HepG2 (cell line): ENCODE data around the gene MRPS14. TPM values are rescaled to one million over a fixed set of nuclear protein-coding genes. Genes with fewer than 3 reads are reported as not detected.
A peak's percentile ranks its signal among the peaks of the same experiment; 100 is the strongest.

ENCODE experiments used
- CHD2 ChIP-seq: IDR thresholded peaks from 2 replicates; pipeline ENCODE4 v1.6.1; 2011; ENCODE audit warnings: low read depth, low read length, improper control_type of control experiment
- DNMT1 ChIP-seq: sonication (generic); formaldehyde crosslinking; IDR thresholded peaks from 2 replicates; pipeline ENCODE4 v1.5.1; 2020; ENCODE audit warnings: mild to moderate bottlenecking, missing genetic modification reagents
- FIP1L1 ChIP-seq: fragments of 200-400 bp; formaldehyde crosslinking; IDR thresholded peaks from 2 replicates; pipeline ENCODE4 v1.6.1; 2018; ENCODE audit warnings: low read depth, mild to moderate bottlenecking, low read length, moderate library complexity, borderline replicate concordance; ENCODE audit not compliant: insufficient read depth
- HNRNPUL1 ChIP-seq: fragments of 200-400 bp; formaldehyde crosslinking; IDR thresholded peaks from 2 replicates; pipeline ENCODE4 v1.6.1; 2017; ENCODE audit warnings: low read depth, mild to moderate bottlenecking, low read length, moderate library complexity
- KMT2B ChIP-seq: IDR thresholded peaks from 2 replicates; pipeline ENCODE4 v1.6.1; 2016; ENCODE audit warnings: missing genetic modification reagents, missing compliant biosample characterization
- NFE2L2 ChIP-seq: fragments of 150-350 bp; IDR thresholded peaks from 2 replicates; pipeline ENCODE4 v1.6.1; 2014; ENCODE audit warnings: low read length
- NRL ChIP-seq: sonication (generic); formaldehyde crosslinking; IDR thresholded peaks from 2 replicates; pipeline ENCODE4 v1.5.0; 2020; ENCODE audit warnings: missing genetic modification reagents, mild to moderate bottlenecking, moderate library complexity, borderline replicate concordance
- PAWR ChIP-seq: sonication (generic); formaldehyde crosslinking; IDR thresholded peaks from 2 replicates; pipeline ENCODE4 v1.4.0; 2020; ENCODE audit warnings: missing genetic modification reagents, mild to moderate bottlenecking, borderline replicate concordance
- SMARCC2 ChIP-seq: fragments of 450-650 bp; IDR thresholded peaks from 2 replicates; pipeline ENCODE4 v1.6.1; 2017; ENCODE audit warnings: antibody characterized with exemption, mild to moderate bottlenecking
- SSRP1 ChIP-seq: IDR thresholded peaks from 2 replicates; pipeline ENCODE4 v1.6.1; 2016; ENCODE audit warnings: control low read depth
- TEAD2 ChIP-seq: sonication (generic); formaldehyde crosslinking; IDR thresholded peaks from 2 replicates; pipeline ENCODE4 v1.9.0; 2021; ENCODE audit warnings: missing genetic modification reagents
- TSC22D2 ChIP-seq: sonication (generic); formaldehyde crosslinking; IDR thresholded peaks from 2 replicates; pipeline ENCODE4 v1.5.1; 2020; ENCODE audit warnings: missing genetic modification reagents, mild to moderate bottlenecking, borderline replicate concordance
- ZNF260 ChIP-seq: sonication (generic); formaldehyde crosslinking; IDR thresholded peaks from 2 replicates; pipeline ENCODE4 v1.4.0; 2020; ENCODE audit warnings: missing genetic modification reagents, low read depth, mild to moderate bottlenecking, borderline replicate concordance
- ZNF768 ChIP-seq: sonication (generic); formaldehyde crosslinking; IDR thresholded peaks from 2 replicates; pipeline ENCODE4 v1.4.0; 2020; ENCODE audit warnings: missing genetic modification reagents
- ZSCAN20 ChIP-seq: sonication (generic); formaldehyde crosslinking; IDR thresholded peaks from 2 replicates; pipeline ENCODE4 v1.4.0; 2020; ENCODE audit warnings: missing genetic modification reagents, mild to moderate bottlenecking, borderline replicate concordance
- polyA plus RNA-seq, 8 experiments: library from polyadenylated mRNA; depleted of rRNA in 3 of 8; stranded (reverse) in 7 of 8; unstranded in 1 of 8; fragments of >200 nt; fragmentation: Illumina TruSeq in 4 of 8; extraction: Trizol in 4 of 8; gene quantifications; 2 replicates each; pipeline versions ENCODE4 v1.2.1 to v1.2.3, GENCODE V29; 2011 to 2016; ENCODE audit warnings: low read depth in 4 of 8, missing spikeins in 1 of 8, mixed read lengths in 1 of 8; ENCODE audit not compliant: insufficient read depth in 1 of 8
- total RNA-seq, 5 experiments: library from RNA; depleted of rRNA; stranded (reverse); fragments of >200 nt; fragmentation: Illumina TruSeq; extraction: Trizol; gene quantifications; 2 replicates each; pipeline ENCODE4 v1.2.3, GENCODE V29; 2016; ENCODE audit warnings: low read depth in 1 of 5
- TF ChIP-seq, protein P1 (sequence below): IDR thresholded peaks from 2 replicates; pipeline ENCODE4 v1.6.1; 2016; ENCODE audit warnings: missing compliant biosample characterization, missing genetic modification reagents, borderline replicate concordance
- TF ChIP-seq, protein P2 (sequence below): sonication (generic); formaldehyde crosslinking; IDR thresholded peaks from 2 replicates; pipeline ENCODE4 v1.8.1; 2023; ENCODE audit warnings: mild to moderate bottlenecking, missing genetic modification reagents
- TF ChIP-seq, protein P3 (sequence below): sonication (generic); formaldehyde crosslinking; conservative IDR thresholded peaks from 2 replicates; pipeline ENCODE4 v1.4.0; 2020; ENCODE audit warnings: missing genetic modification reagents
- TF ChIP-seq, protein P4 (sequence below): sonication (generic); formaldehyde crosslinking; IDR thresholded peaks from 2 replicates; pipeline ENCODE4 v1.8.1; 2022; ENCODE audit warnings: low read depth, mild to moderate bottlenecking, missing genetic modification reagents
- TF ChIP-seq, protein P5 (sequence below): sonication (generic); formaldehyde crosslinking; IDR thresholded peaks from 2 replicates; pipeline ENCODE4 v1.4.0; 2020; ENCODE audit warnings: missing genetic modification reagents, borderline replicate concordance

Gene MRPS14
- total and polyA plus RNA-seq, 2 of the 13 experiments (the other 11 are each of a cell fraction or from before 2014, with no cell fraction given): 36.6 to 43.2 TPM

DNA sequence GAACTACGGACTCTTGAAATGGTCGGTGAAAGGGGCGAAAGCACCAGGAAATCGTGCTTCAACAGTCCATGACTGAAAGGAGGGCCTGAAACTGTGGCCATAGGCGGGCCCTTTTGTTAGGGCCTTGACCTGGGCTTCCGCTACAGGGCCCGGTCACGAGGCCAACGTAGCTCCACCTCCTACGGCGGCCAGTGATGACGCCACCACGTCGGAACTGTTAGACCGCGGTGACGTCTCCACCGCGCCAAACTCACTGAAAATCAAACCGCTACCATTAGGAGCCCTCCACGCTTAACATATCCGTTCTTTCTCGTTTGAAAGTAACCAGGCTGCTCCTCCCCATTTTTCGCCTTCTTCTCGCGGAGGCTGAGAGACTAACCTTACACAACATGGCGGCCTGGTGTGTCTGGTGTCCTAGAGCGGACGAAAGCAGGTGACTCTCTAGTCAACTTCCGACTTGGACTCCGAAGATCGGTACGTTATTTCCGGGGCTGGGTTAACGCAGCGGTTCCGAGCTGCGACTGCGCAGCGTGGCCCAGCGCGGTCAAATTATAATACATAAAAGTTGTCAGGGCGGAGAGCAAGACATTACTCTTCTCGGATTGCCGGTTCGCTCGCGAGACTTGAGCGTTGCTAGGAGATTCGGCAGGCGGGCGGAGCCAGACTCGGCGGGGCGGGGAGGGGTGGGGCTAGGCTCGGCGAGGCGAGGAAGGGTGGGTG is 23.8 kb downstream of the MRPS14 start (continued):
- TF ChIP-seq, protein P1, sequence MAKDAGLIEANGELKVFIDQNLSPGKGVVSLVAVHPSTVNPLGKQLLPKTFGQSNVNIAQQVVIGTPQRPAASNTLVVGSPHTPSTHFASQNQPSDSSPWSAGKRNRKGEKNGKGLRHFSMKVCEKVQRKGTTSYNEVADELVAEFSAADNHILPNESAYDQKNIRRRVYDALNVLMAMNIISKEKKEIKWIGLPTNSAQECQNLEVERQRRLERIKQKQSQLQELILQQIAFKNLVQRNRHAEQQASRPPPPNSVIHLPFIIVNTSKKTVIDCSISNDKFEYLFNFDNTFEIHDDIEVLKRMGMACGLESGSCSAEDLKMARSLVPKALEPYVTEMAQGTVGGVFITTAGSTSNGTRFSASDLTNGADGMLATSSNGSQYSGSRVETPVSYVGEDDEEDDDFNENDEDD (CRISPR knock-in tag): no peak
- TF ChIP-seq, protein P2, sequence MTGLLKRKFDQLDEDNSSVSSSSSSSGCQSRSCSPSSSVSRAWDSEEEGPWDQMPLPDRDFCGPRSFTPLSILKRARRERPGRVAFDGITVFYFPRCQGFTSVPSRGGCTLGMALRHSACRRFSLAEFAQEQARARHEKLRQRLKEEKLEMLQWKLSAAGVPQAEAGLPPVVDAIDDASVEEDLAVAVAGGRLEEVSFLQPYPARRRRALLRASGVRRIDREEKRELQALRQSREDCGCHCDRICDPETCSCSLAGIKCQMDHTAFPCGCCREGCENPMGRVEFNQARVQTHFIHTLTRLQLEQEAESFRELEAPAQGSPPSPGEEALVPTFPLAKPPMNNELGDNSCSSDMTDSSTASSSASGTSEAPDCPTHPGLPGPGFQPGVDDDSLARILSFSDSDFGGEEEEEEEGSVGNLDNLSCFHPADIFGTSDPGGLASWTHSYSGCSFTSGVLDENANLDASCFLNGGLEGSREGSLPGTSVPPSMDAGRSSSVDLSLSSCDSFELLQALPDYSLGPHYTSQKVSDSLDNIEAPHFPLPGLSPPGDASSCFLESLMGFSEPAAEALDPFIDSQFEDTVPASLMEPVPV (CRISPR knock-in tag): no peak
- TF ChIP-seq TSC22D2 (CRISPR knock-in tag) (peak; percentile 61; the same call in 1 of the 2 replicates), NRL (CRISPR knock-in tag) (no peak), KMT2B (peak; percentile 87), ZSCAN20 (CRISPR knock-in tag) (no peak), NFE2L2 (no peak; the same call in 1 of the 2 replicates), SMARCC2 (no peak), CHD2 (peak; percentile 91), FIP1L1 (no peak), DNMT1 (CRISPR knock-in tag) (no peak), HNRNPUL1 (no peak), PAWR (CRISPR knock-in tag) (no peak), SSRP1 (CRISPR knock-in tag) (no peak), ZNF260 (CRISPR knock-in tag) (no peak), TEAD2 (no peak), ZNF768 (CRISPR knock-in tag) (no peak)
- TF ChIP-seq, protein P3, sequence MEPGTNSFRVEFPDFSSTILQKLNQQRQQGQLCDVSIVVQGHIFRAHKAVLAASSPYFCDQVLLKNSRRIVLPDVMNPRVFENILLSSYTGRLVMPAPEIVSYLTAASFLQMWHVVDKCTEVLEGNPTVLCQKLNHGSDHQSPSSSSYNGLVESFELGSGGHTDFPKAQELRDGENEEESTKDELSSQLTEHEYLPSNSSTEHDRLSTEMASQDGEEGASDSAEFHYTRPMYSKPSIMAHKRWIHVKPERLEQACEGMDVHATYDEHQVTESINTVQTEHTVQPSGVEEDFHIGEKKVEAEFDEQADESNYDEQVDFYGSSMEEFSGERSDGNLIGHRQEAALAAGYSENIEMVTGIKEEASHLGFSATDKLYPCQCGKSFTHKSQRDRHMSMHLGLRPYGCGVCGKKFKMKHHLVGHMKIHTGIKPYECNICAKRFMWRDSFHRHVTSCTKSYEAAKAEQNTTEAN (CRISPR knock-in tag): peak; percentile 70; the same call in 1 of the 2 replicates
- TF ChIP-seq, protein P4, sequence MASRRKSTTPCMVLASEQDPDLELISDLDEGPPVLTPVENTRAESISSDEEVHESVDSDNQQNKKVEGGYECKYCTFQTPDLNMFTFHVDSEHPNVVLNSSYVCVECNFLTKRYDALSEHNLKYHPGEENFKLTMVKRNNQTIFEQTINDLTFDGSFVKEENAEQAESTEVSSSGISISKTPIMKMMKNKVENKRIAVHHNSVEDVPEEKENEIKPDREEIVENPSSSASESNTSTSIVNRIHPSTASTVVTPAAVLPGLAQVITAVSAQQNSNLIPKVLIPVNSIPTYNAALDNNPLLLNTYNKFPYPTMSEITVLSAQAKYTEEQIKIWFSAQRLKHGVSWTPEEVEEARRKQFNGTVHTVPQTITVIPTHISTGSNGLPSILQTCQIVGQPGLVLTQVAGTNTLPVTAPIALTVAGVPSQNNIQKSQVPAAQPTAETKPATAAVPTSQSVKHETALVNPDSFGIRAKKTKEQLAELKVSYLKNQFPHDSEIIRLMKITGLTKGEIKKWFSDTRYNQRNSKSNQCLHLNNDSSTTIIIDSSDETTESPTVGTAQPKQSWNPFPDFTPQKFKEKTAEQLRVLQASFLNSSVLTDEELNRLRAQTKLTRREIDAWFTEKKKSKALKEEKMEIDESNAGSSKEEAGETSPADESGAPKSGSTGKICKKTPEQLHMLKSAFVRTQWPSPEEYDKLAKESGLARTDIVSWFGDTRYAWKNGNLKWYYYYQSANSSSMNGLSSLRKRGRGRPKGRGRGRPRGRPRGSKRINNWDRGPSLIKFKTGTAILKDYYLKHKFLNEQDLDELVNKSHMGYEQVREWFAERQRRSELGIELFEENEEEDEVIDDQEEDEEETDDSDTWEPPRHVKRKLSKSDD (CRISPR knock-in tag): peak; percentile 96
- TF ChIP-seq, protein P5, sequence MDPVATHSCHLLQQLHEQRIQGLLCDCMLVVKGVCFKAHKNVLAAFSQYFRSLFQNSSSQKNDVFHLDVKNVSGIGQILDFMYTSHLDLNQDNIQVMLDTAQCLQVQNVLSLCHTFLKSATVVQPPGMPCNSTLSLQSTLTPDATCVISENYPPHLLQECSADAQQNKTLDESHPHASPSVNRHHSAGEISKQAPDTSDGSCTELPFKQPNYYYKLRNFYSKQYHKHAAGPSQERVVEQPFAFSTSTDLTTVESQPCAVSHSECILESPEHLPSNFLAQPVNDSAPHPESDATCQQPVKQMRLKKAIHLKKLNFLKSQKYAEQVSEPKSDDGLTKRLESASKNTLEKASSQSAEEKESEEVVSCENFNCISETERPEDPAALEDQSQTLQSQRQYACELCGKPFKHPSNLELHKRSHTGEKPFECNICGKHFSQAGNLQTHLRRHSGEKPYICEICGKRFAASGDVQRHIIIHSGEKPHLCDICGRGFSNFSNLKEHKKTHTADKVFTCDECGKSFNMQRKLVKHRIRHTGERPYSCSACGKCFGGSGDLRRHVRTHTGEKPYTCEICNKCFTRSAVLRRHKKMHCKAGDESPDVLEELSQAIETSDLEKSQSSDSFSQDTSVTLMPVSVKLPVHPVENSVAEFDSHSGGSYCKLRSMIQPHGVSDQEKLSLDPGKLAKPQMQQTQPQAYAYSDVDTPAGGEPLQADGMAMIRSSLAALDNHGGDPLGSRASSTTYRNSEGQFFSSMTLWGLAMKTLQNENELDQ (CRISPR knock-in tag): peak; percentile 69; the same call in 1 of the 2 replicates
